SU-DHL-6 (cell line): ENCODE measurements around the gene NAV2.

Experiments used
- H2AFZ ChIP-seq: fragments of 200-600 bp; sonication (generic); 2 replicates; pipeline ENCODE4 v1.6.1; 2014; ENCODE audit warnings: low read depth, mild to moderate bottlenecking, moderate library complexity, mixed read lengths, antibody characterized with exemption, low read length; ENCODE audit not compliant: severe bottlenecking
- H3F3A ChIP-seq: fragments of 200-600 bp; shearing (Covaris generic); 2 replicates; pipeline ENCODE4 v1.6.0; 2016; ENCODE audit warnings: antibody characterized with exemption, mild to moderate bottlenecking; ENCODE audit not compliant: insufficient read depth
- H3K27ac ChIP-seq: fragments of 200-600 bp; sonication (generic); 2 replicates; pipeline ENCODE4 v1.5.1; 2016; ENCODE audit warnings: low read depth, mild to moderate bottlenecking, low read length, moderate library complexity, mixed read lengths
- H3K27me3 ChIP-seq: fragments of 200-600 bp; sonication (generic), shearing (Covaris generic); 2 replicates; pipeline ENCODE4 v1.6.0; 2014; ENCODE audit warnings: mild to moderate bottlenecking, low read length
- H3K36me3 ChIP-seq: fragments of 200-600 bp; sonication (generic); 2 replicates; pipeline ENCODE4 v1.6.1; 2014; ENCODE audit warnings: mild to moderate bottlenecking, low read length, mixed read lengths
- H3K4me2 ChIP-seq: fragments of 300-600, 200-600 bp; shearing (Covaris generic), sonication (generic); 2 replicates; pipeline ENCODE4 v1.6.0; 2014; ENCODE audit warnings: low read length, low read depth, mild to moderate bottlenecking; ENCODE audit not compliant: poor library complexity, severe bottlenecking
- H3K4me3 ChIP-seq: fragments of 200-600 bp; sonication (generic); 2 replicates; pipeline ENCODE4 v1.5.1; 2014; ENCODE audit warnings: antibody characterized with exemption, low read length, mild to moderate bottlenecking, mixed read lengths; ENCODE audit not compliant: insufficient read depth, poor library complexity, severe bottlenecking
- H3K79me2 ChIP-seq: fragments of 200-600 bp; sonication (generic); 2 replicates; pipeline ENCODE4 v1.6.1; 2014; ENCODE audit warnings: mild to moderate bottlenecking, low read length, moderate library complexity; ENCODE audit not compliant: insufficient read depth
- H3K9ac ChIP-seq: fragments of 200-600 bp; sonication (generic); 2 replicates; pipeline ENCODE4 v1.7.0; 2014; ENCODE audit warnings: mild to moderate bottlenecking, low read length
- H3K9me2 ChIP-seq: fragments of 200-600 bp; sonication (generic); replicated peaks from 2 replicates; pipeline ENCODE4 v1.6.1; 2014; ENCODE audit warnings: low read length; ENCODE audit not compliant: insufficient read depth
- H3K9me3 ChIP-seq: fragments of 200-600 bp; sonication (generic); 2 replicates; pipeline ENCODE4 v1.6.1; 2014; ENCODE audit warnings: low read length, mixed read lengths; ENCODE audit not compliant: insufficient read depth
- H4K20me1 ChIP-seq: fragments of 200-600 bp; sonication (generic); 2 replicates; pipeline ENCODE4 v1.6.1; 2014; ENCODE audit warnings: low read depth, mild to moderate bottlenecking, antibody characterized with exemption, low read length, moderate library complexity, mixed read lengths
- CTCF ChIP-seq: fragments of 200-600 bp; sonication (generic); IDR thresholded peaks from one replicate; pipeline ENCODE4 v1.5.1; 2017; ENCODE audit warnings: antibody characterized with exemption, mild to moderate bottlenecking, low read length, moderate library complexity; ENCODE audit not compliant: insufficient read depth, poor library complexity, severe bottlenecking
- EZH2phosphoT487 ChIP-seq: fragments of 200-600 bp; sonication (generic), shearing (Covaris generic); conservative IDR thresholded peaks from 2 replicates; pipeline ENCODE4 v1.6.1; 2018; ENCODE audit warnings: mild to moderate bottlenecking, antibody characterized with exemption, low read length, moderate library complexity, mixed read lengths

NAV2 gene

GRCh38 chr11:19666951-19667350 lies 45.7 kb upstream of the NAV2 start:
- H3K9ac ChIP-seq: no peak overlapping the region
- no peak overlapping the region for H3K4me3 ChIP-seq
- no peaks in the 10 kb centered on the region for H4K20me1 ChIP-seq
- H2AFZ ChIP-seq: no peak overlapping the region
- no peaks in the 10 kb centered on the region for H3K27me3 ChIP-seq
- H3F3A ChIP-seq: no peaks in the 10 kb centered on the region
- no peaks in the 10 kb centered on the region for H3K9me3 ChIP-seq
- H3K4me2 ChIP-seq: no peak overlapping the region
- H3K36me3 ChIP-seq: no peaks in the 10 kb centered on the region
- no peaks in the 10 kb centered on the region for H3K79me2 ChIP-seq
- no peak for TF ChIP-seq CTCF
- TF ChIP-seq EZH2phosphoT487: no peak
- H3K27ac ChIP-seq: no peak overlapping the region
- H3K9me2 ChIP-seq: no peaks in the 10 kb centered on the region

GRCh38 chr11:19669511-19669910 lies 43.1 kb upstream of the NAV2 start:
- no peak overlapping the region for H3K4me3 ChIP-seq
- no peak overlapping the region for H3K27ac ChIP-seq
- no peaks in the 10 kb centered on the region for H3K79me2 ChIP-seq
- TF ChIP-seq CTCF: no peak
- no peak for TF ChIP-seq EZH2phosphoT487
- H3K9ac ChIP-seq: no peak overlapping the region
- no peaks in the 10 kb centered on the region for H3F3A ChIP-seq
- no peaks in the 10 kb centered on the region for H4K20me1 ChIP-seq
- H3K4me2 ChIP-seq: no peak overlapping the region
- H3K9me2 ChIP-seq: no peaks in the 10 kb centered on the region
- H2AFZ ChIP-seq: no peak overlapping the region
- H3K27me3 ChIP-seq: no peaks in the 10 kb centered on the region
- no peaks in the 10 kb centered on the region for H3K36me3 ChIP-seq
- no peaks in the 10 kb centered on the region for H3K9me3 ChIP-seq

- Histone ChIP-seq H4K20me1 (no peaks in the 10 kb centered on the region), H3K4me2 (no peak overlapping the region), H3K79me2 (no peaks in the 10 kb centered on the region), H2AFZ (no peak overlapping the region), H3K27ac (no peak overlapping the region), H3K9me3 (no peaks in the 10 kb centered on the region), H3K4me3 (no peak overlapping the region), H3K27me3 (no peaks in the 10 kb centered on the region), H3K9ac (no peak overlapping the region), H3K9me2 (no peaks in the 10 kb centered on the region), H3K36me3 (no peaks in the 10 kb centered on the region), H3F3A (no peaks in the 10 kb centered on the region)
- no peak for TF ChIP-seq CTCF
- TF ChIP-seq EZH2phosphoT487: no peak
Measured at GRCh38 chr11:19670030-19670791, 42.4 kb upstream of the NAV2 start.
